NCI-H526 (cell line): ENCODE measurements around the gene KCTD15.

Source experiments
- DNase-seq, 2 experiments: peaks; one replicate each; lab custom pipeline; 2025; lab: John Stamatoyannopoulos, UW

Gene KCTD15

GRCh38 chr19:33771384-33772101 lies 25.1 kb upstream of the KCTD15 start:
- peak; percentile 58 to 95 for DNase-seq

DNA sequence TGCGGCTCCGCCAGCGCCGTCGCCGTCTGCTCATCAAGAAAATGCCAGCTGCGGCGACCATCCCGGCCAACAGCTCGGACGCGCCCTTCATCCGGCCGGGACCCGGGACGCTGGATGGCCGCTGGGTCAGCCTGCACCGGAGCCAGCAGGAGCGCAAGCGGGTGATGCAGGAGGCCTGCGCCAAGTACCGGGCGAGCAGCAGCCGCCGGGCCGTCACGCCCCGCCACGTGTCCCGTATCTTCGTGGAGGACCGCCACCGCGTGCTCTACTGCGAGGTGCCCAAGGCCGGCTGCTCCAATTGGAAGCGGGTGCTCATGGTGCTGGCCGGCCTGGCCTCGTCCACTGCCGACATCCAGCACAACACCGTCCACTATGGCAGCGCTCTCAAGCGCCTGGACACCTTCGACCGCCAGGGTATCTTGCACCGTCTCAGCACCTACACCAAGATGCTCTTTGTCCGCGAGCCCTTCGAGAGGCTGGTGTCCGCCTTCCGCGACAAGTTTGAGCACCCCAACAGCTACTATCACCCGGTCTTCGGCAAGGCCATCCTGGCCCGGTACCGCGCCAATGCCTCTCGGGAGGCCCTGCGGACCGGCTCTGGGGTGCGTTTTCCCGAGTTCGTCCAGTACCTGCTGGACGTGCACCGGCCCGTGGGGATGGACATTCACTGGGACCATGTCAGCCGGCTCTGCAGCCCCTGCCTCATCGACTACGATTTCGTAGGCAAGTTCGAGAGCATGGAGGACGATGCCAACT lies 24.4 kb upstream of the KCTD15 start:
- no peak for DNase-seq

- DNase-seq: no peak
Observed at GRCh38 chr19:33772858-33773180, 23.9 kb upstream of the KCTD15 start.

DNA sequence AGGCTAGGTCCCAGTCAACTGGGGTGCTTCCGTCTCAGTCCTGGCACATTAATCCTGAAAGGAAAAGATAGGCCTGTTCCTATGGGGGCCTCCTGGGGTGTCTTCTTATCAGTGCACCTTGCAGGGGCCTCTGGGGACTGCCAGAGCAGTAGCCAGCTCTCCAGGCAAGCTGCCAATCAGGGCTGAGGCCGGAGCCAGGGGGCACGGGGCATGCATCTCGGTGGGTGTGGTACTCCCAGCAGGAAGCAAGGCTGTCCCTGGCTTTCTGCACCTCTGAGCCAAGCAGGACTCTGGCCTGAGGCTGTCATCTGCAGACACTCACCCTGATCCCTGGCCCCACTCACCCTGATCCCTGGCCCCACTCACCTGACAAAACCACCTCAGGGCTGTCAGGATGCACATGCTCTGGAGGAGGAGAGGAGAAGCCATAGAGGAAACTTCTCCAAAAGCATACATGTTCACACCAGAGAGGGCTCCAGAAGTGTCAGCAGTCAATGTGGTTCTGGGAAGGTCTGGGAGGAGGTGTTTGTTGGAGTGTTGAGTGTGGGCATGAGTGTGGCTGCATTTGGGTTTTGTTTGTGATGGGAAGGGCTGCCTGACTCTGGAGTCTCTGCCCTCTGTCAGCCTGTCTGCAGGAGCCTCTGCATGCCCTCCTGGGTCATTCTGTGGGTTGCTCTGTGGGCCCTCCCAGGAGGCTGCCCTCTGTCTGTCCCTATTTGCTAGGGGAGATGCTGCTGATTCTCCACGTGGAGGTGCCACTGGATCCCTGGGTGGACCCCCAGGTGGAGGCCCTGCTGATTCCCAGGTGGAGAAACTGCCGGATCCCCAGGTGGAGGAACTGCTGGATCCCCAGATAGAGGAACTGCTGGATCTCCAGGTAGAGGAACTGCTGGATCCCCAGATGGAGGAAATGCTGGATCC lies 22.7 kb upstream of the KCTD15 start:
- DNase-seq: no peak

DNA sequence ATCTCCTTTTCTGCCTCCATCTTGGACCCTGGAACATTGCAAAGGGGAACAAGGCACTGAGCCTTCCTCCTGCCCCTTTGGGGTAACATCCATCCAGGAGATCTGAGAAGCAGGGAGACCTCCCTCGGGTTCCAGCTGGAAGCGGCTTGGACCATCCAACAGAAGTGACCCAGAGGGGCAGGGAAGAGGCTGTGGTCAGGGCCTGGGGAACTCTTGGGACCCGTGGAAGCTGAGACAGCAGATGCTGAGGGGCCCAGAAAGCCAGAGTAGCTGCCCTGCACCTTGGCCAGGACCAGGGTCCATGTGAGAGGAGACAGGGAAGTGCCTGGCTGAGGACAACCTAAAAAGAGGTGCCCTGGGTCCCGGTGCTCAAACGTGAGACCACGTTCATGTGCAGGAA lies 21.9 kb upstream of the KCTD15 start:
- no peak for DNase-seq

DNA sequence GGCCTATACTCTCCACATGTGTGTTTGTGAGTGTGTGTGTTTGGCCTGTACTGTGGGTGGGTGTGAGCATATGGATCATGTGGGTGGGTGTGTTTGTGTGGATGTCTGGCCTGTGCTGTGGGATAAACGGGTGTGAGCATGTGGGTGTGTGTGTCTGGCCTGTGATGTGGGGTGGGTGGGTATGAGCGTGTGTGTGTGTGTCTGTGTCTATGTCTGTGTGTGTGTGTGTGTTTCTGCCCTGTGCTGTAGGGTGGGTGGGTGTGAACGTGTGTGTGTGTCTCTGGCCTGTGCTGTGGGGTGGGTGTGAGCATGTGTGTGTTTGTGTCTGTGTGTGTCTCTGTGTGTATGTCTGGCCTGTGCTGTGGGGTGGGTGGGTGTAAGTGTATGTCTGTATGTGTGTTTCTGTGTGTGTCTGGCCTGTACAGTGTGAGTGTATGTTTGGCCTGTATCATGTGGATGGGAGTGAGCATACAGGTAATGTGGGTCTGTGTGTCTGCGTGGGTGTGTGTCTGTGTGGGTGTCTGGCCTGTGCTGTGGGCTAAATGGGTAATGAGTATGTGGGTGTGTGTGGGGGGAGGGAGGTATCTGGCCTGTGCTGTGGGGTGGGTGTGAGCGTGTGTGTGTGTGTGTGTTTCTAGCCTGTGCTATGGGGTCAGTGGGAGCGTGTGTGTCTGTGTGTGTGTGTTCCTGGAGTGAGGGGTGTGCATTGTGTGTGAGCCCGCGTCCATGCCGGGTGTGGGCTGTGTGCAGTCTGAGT lies 20.8 kb upstream of the KCTD15 start:
- DNase-seq: no peak

DNA sequence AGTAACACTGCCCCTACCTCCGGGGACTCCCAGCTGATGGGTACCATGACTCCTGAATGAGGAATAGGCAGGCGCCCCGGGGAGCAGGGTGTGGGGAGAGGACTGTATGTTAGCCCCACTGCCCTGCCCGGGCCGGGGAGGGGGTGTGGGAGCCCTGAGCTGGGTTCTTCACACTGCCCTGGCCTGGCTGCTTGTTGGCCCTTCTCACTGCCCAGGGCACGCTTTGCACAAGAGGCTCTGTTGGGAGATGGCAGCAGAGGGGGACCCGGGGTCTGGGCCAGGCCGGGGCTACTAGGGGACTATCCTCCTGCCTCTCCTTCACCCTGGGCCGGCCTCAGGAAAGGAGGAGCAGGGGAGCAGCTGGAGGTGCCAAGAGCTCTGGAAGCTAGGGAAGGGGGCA lies 19.3 kb upstream of the KCTD15 start:
- no peak for DNase-seq

GRCh38 chr19:33777753-33778088 lies 18.9 kb upstream of the KCTD15 start:
- DNase-seq: peak; percentile 45 to 62

- peak; percentile 52 to 92 for DNase-seq
Observed at GRCh38 chr19:33778089-33778791, 18.4 kb upstream of the KCTD15 start.

- DNase-seq: no peak
Observed at GRCh38 chr19:33779849-33780248, 16.8 kb upstream of the KCTD15 start.

DNA sequence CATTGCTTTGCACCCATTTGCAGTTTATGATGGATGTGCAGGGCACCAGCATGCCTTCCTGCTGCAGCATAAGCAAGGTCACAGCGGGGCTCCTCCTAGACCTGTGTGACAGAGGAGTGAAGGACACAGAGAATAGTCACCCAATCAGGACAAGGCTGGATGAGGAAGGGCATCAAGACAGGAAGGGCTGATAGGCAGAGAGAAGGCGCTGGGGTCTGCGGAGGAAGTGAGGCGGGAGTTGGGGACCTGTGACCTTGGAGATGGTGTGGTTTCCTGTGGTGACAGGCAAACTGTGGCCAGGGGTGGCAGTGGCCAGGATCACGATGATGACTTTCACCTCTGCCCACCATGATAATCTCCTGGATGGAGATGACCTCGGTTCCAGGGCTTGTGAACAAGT lies 16.4 kb upstream of the KCTD15 start:
- DNase-seq: no peak

- DNase-seq: no peak
Observed at GRCh38 chr19:33780746-33781145, 15.9 kb upstream of the KCTD15 start.

DNA sequence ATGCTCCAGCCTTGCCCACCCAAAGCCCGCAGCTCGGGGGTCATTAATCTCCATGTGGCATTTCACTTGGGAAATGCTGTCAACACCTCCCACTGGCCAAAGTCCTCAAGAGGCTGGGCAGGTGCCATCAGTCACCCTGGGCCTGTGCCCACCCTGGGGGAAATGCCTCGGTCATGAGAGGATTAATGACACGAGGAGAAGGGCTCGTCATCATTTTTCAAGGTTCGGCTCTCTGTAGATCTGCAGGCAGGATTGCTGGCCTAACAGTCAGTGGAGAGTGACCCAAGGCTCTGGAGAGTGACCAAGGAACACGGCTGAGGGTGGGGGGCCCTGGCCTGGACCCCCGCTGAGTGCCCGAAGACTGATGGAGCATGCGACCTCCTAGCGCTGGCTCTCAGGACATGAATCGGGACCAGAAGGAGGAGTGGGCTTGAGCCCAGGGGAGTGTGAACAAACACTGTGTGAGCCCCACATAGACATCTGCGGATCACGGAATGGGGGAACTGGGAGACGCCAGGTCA lies 15.2 kb upstream of the KCTD15 start:
- DNase-seq: no peak

GRCh38 chr19:33781996-33782395 lies 14.7 kb upstream of the KCTD15 start:
- DNase-seq: no peak

GRCh38 chr19:33784432-33784831 lies 12.2 kb upstream of the KCTD15 start:
- DNase-seq: no peak

GRCh38 chr19:33785795-33786194 lies 10.9 kb upstream of the KCTD15 start:
- DNase-seq: no peak

GRCh38 chr19:33788676-33789075 lies 8.0 kb upstream of the KCTD15 start:
- DNase-seq: no peak

- DNase-seq: no peak
Observed at GRCh38 chr19:33789344-33789743, 7.3 kb upstream of the KCTD15 start.

GRCh38 chr19:33794683-33795369 lies 1.8 kb upstream of the KCTD15 start:
- peak in 1 of 2 experiments; percentile 64 for DNase-seq

DNA sequence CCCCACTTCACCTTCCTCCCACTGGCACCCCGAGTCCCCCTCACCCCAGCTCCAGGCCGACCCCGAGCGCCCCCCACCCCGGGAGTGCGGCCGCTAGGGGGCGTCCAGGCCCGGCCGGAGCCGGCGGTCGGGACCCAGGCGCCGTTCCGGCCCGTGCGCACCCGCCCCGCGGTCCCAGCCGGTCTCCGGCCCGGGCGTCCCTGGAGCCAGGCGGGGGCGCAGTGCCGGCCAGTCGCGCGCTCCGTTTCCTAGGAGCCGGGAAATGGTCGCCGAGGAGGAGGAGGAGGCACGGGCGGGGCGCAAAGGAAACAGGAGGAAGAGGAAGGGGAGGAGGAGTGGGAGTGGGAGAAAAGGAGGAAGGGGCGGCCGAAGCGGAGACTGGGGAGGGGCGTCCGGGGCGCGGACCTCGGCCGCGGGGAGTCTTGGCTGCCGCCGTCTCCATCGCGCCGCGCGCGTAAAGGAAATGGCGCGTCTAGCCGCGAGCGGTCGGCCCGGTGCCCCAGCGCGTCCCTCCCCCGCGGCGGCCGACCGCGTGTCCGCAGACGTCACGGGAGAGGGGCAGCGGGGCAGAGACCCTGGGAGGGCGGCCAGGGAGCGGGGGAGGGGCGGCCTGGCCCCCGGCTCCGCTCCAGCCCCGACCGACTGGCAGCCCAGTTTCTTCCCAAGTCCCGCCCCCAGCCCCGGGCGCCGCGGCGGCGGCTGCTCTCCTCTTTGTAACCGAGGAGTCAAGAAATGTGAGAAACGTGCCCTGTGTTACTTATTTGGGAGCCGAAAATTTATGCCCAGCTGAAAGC lies 1.1 kb upstream of the KCTD15 start:
- DNase-seq: peak; percentile 74 to 96
